NB4 (cell line): ENCODE data around the gene LTB4R.

Experiments used
- DNase-seq: peaks from one replicate; pipeline ENCODE4 v3.0.0; 2010; ENCODE audit warnings: low read depth
- H3K4me3 ChIP-seq: one replicate; pipeline ENCODE4 v1.5.1; 2011; ENCODE audit warnings: mild to moderate bottlenecking, low read depth, low read length, moderate library complexity
- MYC ChIP-seq: IDR thresholded peaks from 2 replicates; pipeline ENCODE4 v1.6.1; 2011; ENCODE audit warnings: low read depth, low read length
- POLR2A ChIP-seq: IDR thresholded peaks from 2 replicates; pipeline ENCODE4 v1.6.1; 2011; ENCODE audit warnings: mild to moderate bottlenecking; ENCODE audit not compliant: insufficient read length; ENCODE audit errors: extremely low read depth
- TF ChIP-seq, protein P1 (sequence below): IDR thresholded peaks from one replicate; pipeline ENCODE4 v1.5.1; 2012; ENCODE audit warnings: low read depth, low read length
- TF ChIP-seq, protein P2 (sequence below): IDR thresholded peaks from 2 replicates; pipeline ENCODE4 v1.6.1; 2011; ENCODE audit warnings: low read depth, low read length

The LTB4R gene

DNA sequence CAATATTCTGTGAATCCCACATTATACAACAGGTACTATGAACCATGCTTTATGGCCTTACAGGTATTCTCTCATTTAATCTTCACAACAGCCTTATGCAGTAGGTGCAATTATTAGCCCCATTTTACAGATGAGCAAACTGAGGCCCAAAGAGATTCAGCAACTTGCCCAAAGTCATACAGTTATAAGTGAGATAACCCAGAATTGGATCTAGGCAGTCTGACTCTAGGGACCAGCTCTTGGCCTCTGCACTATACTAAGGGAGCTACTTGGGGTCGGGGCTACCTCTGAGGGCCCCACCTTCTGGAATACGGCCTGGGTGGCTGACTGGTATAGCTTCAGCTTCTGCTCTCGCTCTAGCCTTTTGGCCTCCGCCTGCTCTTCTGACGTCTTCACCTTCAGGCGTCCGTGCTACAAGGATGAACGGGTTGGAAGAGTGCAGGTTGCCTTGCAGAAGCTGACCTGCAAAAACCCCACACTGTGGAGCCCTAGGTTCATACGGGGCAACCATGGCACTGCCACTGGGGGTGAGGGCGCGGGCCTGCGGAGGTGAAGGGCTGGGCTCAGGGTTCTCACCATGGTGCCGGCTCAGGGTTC, 40.7 kb upstream of the LTB4R start:
- no peak for DNase-seq
- TF ChIP-seq, protein P1, sequence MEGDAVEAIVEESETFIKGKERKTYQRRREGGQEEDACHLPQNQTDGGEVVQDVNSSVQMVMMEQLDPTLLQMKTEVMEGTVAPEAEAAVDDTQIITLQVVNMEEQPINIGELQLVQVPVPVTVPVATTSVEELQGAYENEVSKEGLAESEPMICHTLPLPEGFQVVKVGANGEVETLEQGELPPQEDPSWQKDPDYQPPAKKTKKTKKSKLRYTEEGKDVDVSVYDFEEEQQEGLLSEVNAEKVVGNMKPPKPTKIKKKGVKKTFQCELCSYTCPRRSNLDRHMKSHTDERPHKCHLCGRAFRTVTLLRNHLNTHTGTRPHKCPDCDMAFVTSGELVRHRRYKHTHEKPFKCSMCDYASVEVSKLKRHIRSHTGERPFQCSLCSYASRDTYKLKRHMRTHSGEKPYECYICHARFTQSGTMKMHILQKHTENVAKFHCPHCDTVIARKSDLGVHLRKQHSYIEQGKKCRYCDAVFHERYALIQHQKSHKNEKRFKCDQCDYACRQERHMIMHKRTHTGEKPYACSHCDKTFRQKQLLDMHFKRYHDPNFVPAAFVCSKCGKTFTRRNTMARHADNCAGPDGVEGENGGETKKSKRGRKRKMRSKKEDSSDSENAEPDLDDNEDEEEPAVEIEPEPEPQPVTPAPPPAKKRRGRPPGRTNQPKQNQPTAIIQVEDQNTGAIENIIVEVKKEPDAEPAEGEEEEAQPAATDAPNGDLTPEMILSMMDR: no peak
- TF ChIP-seq, protein P2, sequence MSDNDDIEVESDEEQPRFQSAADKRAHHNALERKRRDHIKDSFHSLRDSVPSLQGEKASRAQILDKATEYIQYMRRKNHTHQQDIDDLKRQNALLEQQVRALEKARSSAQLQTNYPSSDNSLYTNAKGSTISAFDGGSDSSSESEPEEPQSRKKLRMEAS: no peak
- TF ChIP-seq MYC: no peak
- no peak for TF ChIP-seq POLR2A
- H3K4me3 ChIP-seq: peak overlapping the region; percentile 80

DNA sequence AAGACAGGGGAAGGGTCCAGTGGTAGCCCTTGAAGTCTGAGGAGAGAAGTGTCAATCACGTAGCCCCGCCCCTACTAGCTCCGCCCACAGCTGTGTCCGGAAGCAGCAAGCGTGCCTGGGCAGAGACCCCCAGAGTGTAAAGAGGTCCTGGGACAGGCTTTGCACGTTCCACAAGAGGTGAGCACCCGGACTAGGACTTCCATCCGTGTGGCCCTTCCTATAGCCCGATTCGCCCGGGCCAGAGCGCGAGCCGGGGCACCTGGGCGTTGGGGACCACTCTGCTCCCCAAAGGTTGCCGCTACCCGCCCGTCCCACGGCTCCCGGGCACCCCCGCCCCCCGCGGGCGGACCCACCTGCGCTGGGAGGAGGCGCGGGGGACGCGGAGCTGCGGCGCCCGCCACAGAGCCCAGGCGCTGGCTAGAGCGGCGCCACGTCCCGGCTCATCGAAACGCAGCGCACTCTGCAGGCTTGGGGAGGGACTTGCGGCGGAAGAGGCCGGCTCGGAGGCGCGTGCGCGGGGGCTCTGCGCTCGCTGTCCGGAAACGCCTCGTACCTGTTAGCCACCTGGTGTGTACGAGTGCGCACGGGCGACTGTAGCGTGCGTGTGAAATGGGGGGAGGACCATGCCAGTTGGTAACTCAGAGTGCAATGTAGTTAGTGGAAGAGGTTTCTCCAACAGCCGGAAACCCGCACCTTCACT, 40.0 kb upstream of the LTB4R start, which contains the start of gene RABGGTA:
Gene RABGGTA (minus strand): TSS at position 464 of the 700 bp plus-strand sequence. CDS start 482 bp downstream, outside the sequence.
- TF ChIP-seq, protein P2: peak; percentile 77
- TF ChIP-seq MYC (peak; percentile 52; the same call in 1 of the 2 replicates), POLR2A (peak; percentile 70)
- TF ChIP-seq, protein P1: peak; percentile 63
- DNase-seq: peak; percentile 92
- H3K4me3 ChIP-seq: peak within 1 kb of the TSS; percentile 85

DNA sequence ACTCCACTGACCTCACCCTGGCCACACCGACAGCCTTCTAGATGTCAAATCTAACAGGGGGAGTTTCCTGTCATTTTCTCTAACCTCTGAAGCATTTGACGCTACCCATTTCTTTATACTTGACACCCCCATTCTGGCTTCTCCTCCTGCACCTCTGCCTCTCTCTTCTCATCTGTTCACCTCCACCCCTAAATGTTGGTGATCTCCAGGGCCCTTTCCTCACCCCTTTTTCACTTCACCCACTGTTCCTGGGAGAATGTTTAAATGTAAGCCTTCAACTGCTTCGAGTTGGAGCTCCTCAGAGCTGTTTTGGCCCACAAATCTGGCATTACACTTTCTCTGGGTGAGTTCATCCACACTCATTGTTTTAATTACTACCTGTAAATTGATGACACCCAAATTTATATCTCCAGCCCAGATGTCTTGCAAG, 39.5 kb upstream of the LTB4R start:
- peak overlapping the region; percentile 85 for H3K4me3 ChIP-seq
- TF ChIP-seq, protein P2: no peak
- TF ChIP-seq POLR2A: no peak
- TF ChIP-seq MYC: no peak; the same call in 1 of the 2 replicates
- TF ChIP-seq, protein P1: no peak
- DNase-seq: no peak

DNA sequence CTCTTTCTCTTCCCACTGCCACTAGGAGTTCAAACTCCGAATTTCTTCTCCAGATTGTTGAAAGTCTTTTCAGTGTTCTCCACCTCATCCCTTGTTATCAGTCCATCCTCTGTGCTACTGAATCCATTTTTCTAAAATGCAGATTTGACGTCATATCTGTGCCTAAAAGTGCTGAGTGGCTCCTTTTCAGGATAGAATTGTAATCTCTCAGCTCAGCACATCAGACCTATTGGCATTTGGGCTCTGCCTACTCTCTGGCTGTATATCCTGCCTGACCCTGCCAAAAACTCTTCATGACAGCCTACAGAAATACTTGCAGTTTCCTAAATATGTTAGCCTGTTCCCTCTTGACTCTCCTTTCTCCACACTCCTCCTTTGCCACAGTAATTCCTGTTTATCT, 38.8 kb upstream of the LTB4R start:
- H3K4me3 ChIP-seq: no peak overlapping the region
- TF ChIP-seq MYC (no peak), POLR2A (no peak)
- TF ChIP-seq, protein P1: no peak
- TF ChIP-seq, protein P2: no peak
- DNase-seq: no peak

DNA sequence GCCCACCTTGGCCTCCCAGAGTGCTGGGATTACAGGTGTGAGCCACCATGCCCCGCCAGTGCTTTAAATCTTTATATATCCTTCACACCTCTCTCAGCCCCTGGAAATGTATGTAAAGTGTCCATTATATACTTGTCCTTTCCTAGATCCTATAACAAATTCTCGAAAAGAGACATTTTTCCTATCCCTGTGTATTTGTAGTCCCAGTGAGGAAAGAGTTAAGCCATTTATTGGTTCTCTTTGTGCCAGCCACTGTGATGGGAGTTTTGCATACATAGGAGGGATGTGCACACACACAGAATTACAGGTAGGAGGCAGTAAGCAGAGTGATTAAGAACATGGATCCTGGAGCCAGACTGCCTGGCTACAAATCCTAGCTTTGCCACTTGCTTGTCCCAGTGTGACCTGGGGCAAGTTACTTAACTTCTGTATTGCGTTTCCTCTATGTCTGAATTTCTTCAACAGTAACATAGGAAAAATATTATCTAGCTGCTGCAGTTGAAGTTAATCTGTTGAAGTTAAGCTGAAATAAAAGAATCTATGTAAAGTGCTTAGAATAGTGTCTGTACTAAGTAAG, 37.8 kb upstream of the LTB4R start:
- no peak overlapping the region for H3K4me3 ChIP-seq
- TF ChIP-seq MYC: no peak
- TF ChIP-seq, protein P1: peak; percentile 1
- peak; percentile 28 for DNase-seq
